DND-41 (cell line): ENCODE data around the gene TUBA4A.

ENCODE experiments used
- ATAC-seq: fragments of 200-7000 bp; cut with Tn5 transposase; 3 replicates; pipeline ENCODE4 v1.9.1; 2021; ENCODE audit warnings: low read depth; ENCODE audit not compliant: insufficient read depth
- DNase-seq: peaks from one replicate; pipeline ENCODE4 v3.0.0-alpha.2; 2020
- H2AFZ ChIP-seq: 2 replicates; pipeline ENCODE4 v1.6.0; 2012; ENCODE audit warnings: low read depth, low read length
- H3K27ac ChIP-seq: 2 replicates; pipeline ENCODE4 v1.5.1; 2012; ENCODE audit warnings: low read length, inconsistent platforms
- H3K27me3 ChIP-seq: fragments of 200-600 bp; sonication (generic); 2 replicates; pipeline ENCODE4 v1.6.0; 2012; ENCODE audit warnings: low read length, mild to moderate bottlenecking, inconsistent platforms; ENCODE audit not compliant: insufficient read depth, poor library complexity
- H3K36me3 ChIP-seq: 2 replicates; pipeline ENCODE4 v1.5.1; 2012; ENCODE audit warnings: low read length, inconsistent platforms; ENCODE audit not compliant: insufficient read depth
- H3K4me1 ChIP-seq: 2 replicates; pipeline ENCODE4 v1.5.1; 2012; ENCODE audit warnings: mild to moderate bottlenecking, low read length; ENCODE audit not compliant: insufficient read depth
- H3K4me2 ChIP-seq: 2 replicates; pipeline ENCODE4 v1.6.0; 2012; ENCODE audit warnings: mild to moderate bottlenecking, moderate library complexity, low read length, inconsistent platforms; ENCODE audit not compliant: insufficient read depth
- H3K4me3 ChIP-seq, 2 experiments: fragments of 200-600 bp in 1 of 2; shearing (Covaris generic) in 1 of 2; 2 replicates each; pipeline ENCODE4 v1.5.1; 2012 to 2016; ENCODE audit warnings: inconsistent platforms in 2 of 2, low read length in 2 of 2, mild to moderate bottlenecking in 2 of 2, low read depth in 1 of 2, moderate library complexity in 1 of 2
- H3K79me2 ChIP-seq: 2 replicates; pipeline ENCODE4 v1.6.0; 2012; ENCODE audit warnings: low read length, inconsistent platforms; ENCODE audit not compliant: insufficient read depth
- H3K9ac ChIP-seq: 2 replicates; pipeline ENCODE4 v1.6.0; 2012; ENCODE audit warnings: low read depth, mild to moderate bottlenecking, inconsistent platforms, low read length, moderate library complexity
- H3K9me3 ChIP-seq: 2 replicates; pipeline ENCODE4 v1.5.1; 2012; ENCODE audit warnings: low read length, moderate library complexity, mild to moderate bottlenecking, inconsistent platforms; ENCODE audit not compliant: insufficient read depth, severe bottlenecking
- H4K20me1 ChIP-seq: 2 replicates; pipeline ENCODE4 v1.6.0; 2012; ENCODE audit warnings: low read length; ENCODE audit not compliant: insufficient read depth
- CTCF ChIP-seq: IDR thresholded peaks from 2 replicates; pipeline ENCODE4 v1.5.1; 2012; ENCODE audit warnings: borderline replicate concordance, low read length, moderate library complexity, mild to moderate bottlenecking; ENCODE audit not compliant: poor library complexity, severe bottlenecking; ENCODE audit errors: extremely low read depth
- EZH2 ChIP-seq: IDR thresholded peaks from 3 replicates; pipeline ENCODE4 v1.6.1; 2012; ENCODE audit warnings: borderline replicate concordance, low read depth, mild to moderate bottlenecking, moderate library complexity, low read length, inconsistent platforms; ENCODE audit not compliant: severe bottlenecking

The TUBA4A gene

GRCh38 chr2:219269362-219270054 is 15.8 kb upstream of the TUBA4A start:
- Histone ChIP-seq H3K79me2 (no peaks in the 10 kb centered on the region), H3K36me3 (no peaks in the 10 kb centered on the region), H3K4me3 (no peak overlapping the region), H3K4me1 (no peaks in the 10 kb centered on the region), H3K4me2 (no peak overlapping the region), H3K9me3 (no peaks in the 10 kb centered on the region), H3K27me3 (peaks cover 12% of the 10 kb centered on the region), H3K9ac (no peak overlapping the region), H4K20me1 (no peaks in the 10 kb centered on the region), H3K27ac (no peak overlapping the region), H2AFZ (no peak overlapping the region)
- no peak for TF ChIP-seq EZH2
- no peak for TF ChIP-seq CTCF
- DNase-seq = no peak
- ATAC-seq = no peak

GRCh38 chr2:219268294-219268693 is 14.6 kb upstream of the TUBA4A start:
- peaks cover 12% of the 10 kb centered on the region for H3K27me3 ChIP-seq
- DNase-seq (no peak), ATAC-seq (no peak)
- no peaks in the 10 kb centered on the region for H4K20me1 ChIP-seq
- H2AFZ ChIP-seq = no peak overlapping the region
- no peak overlapping the region for H3K4me3 ChIP-seq
- no peak overlapping the region for H3K4me2 ChIP-seq
- H3K4me1 ChIP-seq = no peaks in the 10 kb centered on the region
- H3K36me3 ChIP-seq = no peaks in the 10 kb centered on the region
- TF ChIP-seq CTCF (no peak), EZH2 (no peak)
- H3K9ac ChIP-seq = no peak overlapping the region
- H3K9me3 ChIP-seq = no peaks in the 10 kb centered on the region
- no peak overlapping the region for H3K27ac ChIP-seq
- no peaks in the 10 kb centered on the region for H3K79me2 ChIP-seq

GRCh38 chr2:219266886-219267285 is 13.2 kb upstream of the TUBA4A start:
- no peaks in the 10 kb centered on the region for H3K9me3 ChIP-seq
- no peak overlapping the region for H3K27ac ChIP-seq
- no peaks in the 10 kb centered on the region for H3K4me1 ChIP-seq
- H3K79me2 ChIP-seq = no peaks in the 10 kb centered on the region
- DNase-seq (no peak), ATAC-seq (no peak)
- no peak overlapping the region for H3K4me3 ChIP-seq
- H3K27me3 ChIP-seq = peaks cover 11% of the 10 kb centered on the region
- H2AFZ ChIP-seq = no peak overlapping the region
- H3K9ac ChIP-seq = no peak overlapping the region
- H3K4me2 ChIP-seq = no peak overlapping the region
- H3K36me3 ChIP-seq = no peaks in the 10 kb centered on the region
- TF ChIP-seq EZH2 = no peak
- TF ChIP-seq CTCF = no peak
- H4K20me1 ChIP-seq = no peaks in the 10 kb centered on the region
